HG03039 (cell line): ENCODE results near the gene FAM161B.
"Not testable (repeated sequence)": the region's sequence is repeated elsewhere in the genome, so short reads cannot be mapped to it uniquely, and the experiment has no call there.

Experiments used
- ATAC-seq: cut with Tn5 transposase; IDR thresholded peaks from one replicate; pipeline ENCODE4 v1.9.1; 2021; ENCODE audit warnings: mild to moderate bottlenecking, moderate library complexity; ENCODE audit not compliant: unreplicated experiment

Gene FAM161B

DNA sequence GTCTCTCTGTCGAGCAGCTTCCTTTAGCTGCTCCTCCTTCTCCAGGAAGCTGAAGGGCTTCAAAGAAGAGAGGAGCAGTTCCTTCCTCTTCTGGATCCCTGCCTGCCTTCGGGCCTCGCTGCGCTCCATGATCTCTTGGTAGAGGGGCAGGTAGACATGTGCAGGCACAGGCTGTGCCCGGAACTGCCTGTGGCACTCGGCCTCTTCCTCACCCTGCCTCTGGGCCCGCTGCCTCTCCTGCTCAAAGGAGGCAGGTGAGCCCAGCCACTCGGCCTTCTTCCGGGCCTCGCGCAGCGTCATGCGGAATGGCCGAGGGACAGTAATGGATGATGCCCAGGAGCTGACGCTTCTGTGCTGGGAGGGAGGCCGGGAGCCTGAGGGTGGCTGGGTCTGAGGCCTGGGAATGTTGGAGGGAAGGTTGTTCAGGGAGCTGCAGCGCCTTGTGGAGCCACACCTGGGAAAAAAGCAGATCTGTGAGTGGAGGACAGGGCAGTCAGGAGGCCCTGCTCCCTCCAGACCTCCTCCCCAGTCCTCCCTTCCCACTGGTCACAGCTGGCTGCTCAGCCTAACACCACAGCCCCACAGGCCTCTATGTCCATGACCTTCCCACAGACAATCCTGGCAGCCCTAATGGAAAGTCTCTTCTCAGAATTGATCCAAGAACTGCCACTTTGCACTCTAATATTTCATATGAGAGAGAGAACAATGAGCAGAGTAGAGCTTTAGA lies 5.3 kb downstream of the FAM161B start:
- ATAC-seq = no peak

GRCh38 chr14:73943083-73943482 lies 6.8 kb downstream of the FAM161B start:
- no peak for ATAC-seq

GRCh38 chr14:73942180-73942579 lies 7.7 kb downstream of the FAM161B start:
- no peak for ATAC-seq

GRCh38 chr14:73937012-73937411 lies 12.9 kb downstream of the FAM161B start:
- no peak for ATAC-seq

- ATAC-seq = no peak
Measured at GRCh38 chr14:73936548-73936947, 13.3 kb downstream of the FAM161B start.

DNA sequence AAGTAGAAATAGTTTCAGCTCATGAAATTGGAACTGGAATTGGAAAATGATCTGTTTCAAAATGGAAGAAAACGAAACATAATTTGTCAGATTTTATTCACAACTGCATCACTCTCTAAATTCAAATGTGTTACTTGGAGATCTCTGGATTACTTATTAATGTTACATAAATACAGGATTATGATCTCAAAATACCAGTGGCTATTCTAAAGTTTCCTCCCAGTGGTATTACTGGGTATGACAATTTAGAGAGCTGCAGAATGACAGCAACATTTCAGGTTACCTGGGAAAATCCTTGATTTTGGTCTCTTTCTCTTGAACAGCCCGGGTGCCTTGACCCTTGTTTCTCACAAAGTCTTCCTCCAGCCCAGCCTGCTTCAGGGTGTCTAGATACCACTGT lies 14.2 kb downstream of the FAM161B start:
- ATAC-seq = no peak

DNA sequence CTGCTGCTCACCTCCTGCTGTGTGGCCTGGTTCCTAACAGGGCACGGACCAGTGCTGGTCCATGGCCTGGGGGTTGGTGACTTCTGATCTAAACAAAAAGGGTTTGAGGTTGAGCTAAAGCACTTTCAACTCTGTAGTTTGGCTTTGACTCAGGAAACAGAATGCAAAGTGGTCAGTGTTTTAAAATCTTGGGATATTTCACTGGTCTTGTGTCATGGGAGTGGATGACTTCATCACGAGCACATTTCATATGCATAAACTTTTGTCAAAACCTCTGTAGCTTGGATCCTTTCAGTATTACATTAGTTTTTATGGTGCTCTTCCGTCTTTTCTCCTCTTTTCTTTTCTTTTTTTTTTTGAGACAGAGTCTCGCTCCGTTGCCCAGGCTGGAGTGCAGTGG lies 25.6 kb downstream of the FAM161B start:
- no peak for ATAC-seq

DNA sequence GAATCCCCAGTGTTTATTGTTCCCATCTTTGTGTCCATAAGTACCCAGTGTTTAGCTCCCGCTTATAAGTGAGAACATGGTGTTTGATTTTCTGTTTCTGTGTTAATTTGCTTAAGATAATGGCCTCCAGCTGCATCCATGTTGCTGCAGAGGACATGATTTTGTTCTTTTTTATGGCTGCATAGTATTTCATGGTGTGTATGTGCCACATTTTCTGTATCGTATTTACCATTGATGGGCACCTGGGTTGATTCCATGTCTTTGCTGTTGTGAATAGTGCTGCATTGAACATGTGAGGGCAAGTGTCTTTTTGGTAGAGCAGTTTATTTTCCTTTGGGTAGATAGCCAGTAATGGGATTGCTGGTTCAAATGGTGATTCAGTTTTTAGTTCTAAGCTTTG lies 30.4 kb downstream of the FAM161B start:
- not testable (repeated sequence) for ATAC-seq

GRCh38 chr14:73916324-73916723 lies 33.6 kb downstream of the FAM161B start:
- ATAC-seq = no peak

GRCh38 chr14:73913256-73913655 lies 36.6 kb downstream of the FAM161B start:
- no peak for ATAC-seq

GRCh38 chr14:73909681-73910080 lies 40.2 kb downstream of the FAM161B start:
- no peak for ATAC-seq

GRCh38 chr14:73903028-73903427 lies 46.9 kb downstream of the FAM161B start:
- no peak for ATAC-seq

GRCh38 chr14:73896521-73896920 lies 53.4 kb downstream of the FAM161B start:
- ATAC-seq = no peak

GRCh38 chr14:73895939-73896338 lies 54.0 kb downstream of the FAM161B start:
- ATAC-seq = no peak

DNA sequence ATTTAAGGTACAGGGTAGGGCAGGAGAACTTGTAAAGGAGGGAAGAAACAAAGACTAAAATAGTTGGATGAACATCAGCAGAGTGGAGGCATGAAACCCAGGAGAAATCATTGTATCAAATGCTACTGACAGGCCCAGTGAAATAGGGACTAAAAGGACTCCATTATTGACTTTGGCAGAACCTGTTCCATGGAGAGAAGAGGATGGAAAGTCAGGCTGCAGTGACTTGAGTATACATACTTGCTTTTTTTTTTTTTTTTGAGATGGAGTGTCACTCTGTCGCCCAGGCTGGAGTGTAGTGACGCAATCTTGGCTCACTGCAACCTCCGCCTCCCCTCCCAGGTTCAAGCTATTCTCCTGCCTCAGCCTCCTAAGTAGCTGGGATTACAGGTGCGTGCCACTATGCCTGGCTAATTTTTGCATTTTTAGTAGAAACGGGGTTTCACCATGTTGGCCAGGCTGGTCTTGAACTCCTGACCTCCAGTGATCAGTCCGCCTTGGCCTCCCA lies 55.7 kb downstream of the FAM161B start:
- not testable (repeated sequence) for ATAC-seq

DNA sequence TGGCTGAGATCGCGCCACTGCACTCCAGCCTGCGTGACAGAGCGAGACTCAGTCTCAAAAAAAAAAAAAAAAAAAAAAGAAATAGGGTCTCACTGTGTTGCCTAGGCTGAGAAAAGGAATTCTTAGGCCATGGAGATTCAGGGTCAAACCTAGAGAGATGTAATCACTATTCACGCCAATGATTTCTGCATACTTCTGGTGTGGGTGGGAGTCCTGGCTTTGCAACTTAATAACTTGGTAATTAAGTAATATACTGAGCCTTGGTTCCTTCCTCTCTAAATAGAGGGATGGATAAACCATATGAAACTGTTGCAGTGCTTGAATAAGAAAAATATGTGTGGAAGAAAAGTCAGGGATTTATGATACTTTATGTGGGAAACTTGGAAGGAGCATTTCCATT lies 60.5 kb downstream of the FAM161B start:
- no peak for ATAC-seq

- ATAC-seq = no peak
Measured at GRCh38 chr14:73888971-73889370, 60.9 kb downstream of the FAM161B start.

- ATAC-seq = no peak
Measured at GRCh38 chr14:73888460-73888725, 61.5 kb downstream of the FAM161B start.

GRCh38 chr14:73887694-73888459 lies 62.0 kb downstream of the FAM161B start:
- no peak for ATAC-seq

GRCh38 chr14:73887318-73887616 lies 62.6 kb downstream of the FAM161B start:
- no peak for ATAC-seq

- peak; percentile 96 for ATAC-seq
Measured at GRCh38 chr14:73886449-73887317, 63.2 kb downstream of the FAM161B start, which contains the start of gene ZNF410. TSS of gene ZNF410 (plus strand) at chr14:73886859. CDS start at chr14:73892176, 5,317 bp downstream.
